ENCODE measurements around the gene ANGEL1. TPM values are rescaled to one million over a fixed set of nuclear protein-coding genes. Genes with fewer than 3 reads are reported as not detected.

ANGEL1 gene
- total RNA-seq, 2 experiments from 2014 or later: 17.6 to 33.7 TPM

GRCh38 chr14:76846331-76847047 is 33.8 kb upstream of the ANGEL1 start:
- DNase-seq (ENCODE audit: low spot score): peak; percentile 26
- peak overlapping the region; percentile 65 for H2AFZ ChIP-seq (ENCODE audit: low read length)
- no peak for TF ChIP-seq CTCF (conservative IDR thresholded peaks at IDR 0.05; ENCODE audit: low read length)
- TF ChIP-seq EZH2phosphoT487 (IDR thresholded peaks at IDR 0.05; ENCODE audit: borderline replicate concordance, low read depth, low read length): no peak
- no TSS peak for BruUV-seq (replicated peaks)
- no peaks in the 10 kb centered on the region for H4K20me1 ChIP-seq (ENCODE audit: insufficient read depth, low read length)
- intact Hi-C loops (cut with micrococcal nuclease; ENCODE audit: unreplicated experiment): no loop called here
- no peaks in the 10 kb centered on the region for H3K9me3 ChIP-seq (ENCODE audit: low read length)
- peaks cover 20% of the 10 kb centered on the region for H3K4me1 ChIP-seq (ENCODE audit: insufficient read depth, low read length, poor library complexity, severe bottlenecking)
- CTCF ChIA-PET (ENCODE audit: unreplicated experiment): no interaction called here
- H3K4me3 ChIP-seq (ENCODE audit: low read depth, low read length, poor library complexity, severe bottlenecking): no peak overlapping the region
- H3K27ac ChIP-seq (ENCODE audit: low read depth, low read length, poor library complexity, severe bottlenecking): no peak overlapping the region
- no peaks in the 10 kb centered on the region for H3K79me2 ChIP-seq (ENCODE audit: insufficient read depth, low read depth, low read length)
- no peaks in the 10 kb centered on the region for H3K36me3 ChIP-seq (ENCODE audit: insufficient read depth, low read length)
- H3K4me2 ChIP-seq (ENCODE audit: low read length): peak overlapping the region; percentile 54
- H3K9me2 ChIP-seq (ENCODE audit: insufficient read depth, low read length): no peaks in the 10 kb centered on the region
- POLR2A ChIA-PET: no interaction called here

GRCh38 chr14:76844223-76844622 is 31.5 kb upstream of the ANGEL1 start:
- DNase-seq (ENCODE audit: low spot score): no peak
- BruUV-seq (replicated peaks): no TSS peak
- Histone ChIP-seq H2AFZ (ENCODE audit: low read length) (no peak overlapping the region), H3K9me2 (ENCODE audit: insufficient read depth, low read length) (no peaks in the 10 kb centered on the region), H3K4me2 (ENCODE audit: low read length) (no peak overlapping the region), H3K4me3 (ENCODE audit: low read depth, low read length, poor library complexity, severe bottlenecking) (no peak overlapping the region), H3K79me2 (ENCODE audit: insufficient read depth, low read depth, low read length) (no peaks in the 10 kb centered on the region), H3K9me3 (ENCODE audit: low read length) (no peaks in the 10 kb centered on the region), H3K36me3 (ENCODE audit: insufficient read depth, low read length) (no peaks in the 10 kb centered on the region), H4K20me1 (ENCODE audit: insufficient read depth, low read length) (no peaks in the 10 kb centered on the region), H3K4me1 (ENCODE audit: insufficient read depth, low read length, poor library complexity, severe bottlenecking) (peaks cover 20% of the 10 kb centered on the region), H3K27ac (ENCODE audit: low read depth, low read length, poor library complexity, severe bottlenecking) (no peak overlapping the region)
- ChIA-PET CTCF (ENCODE audit: unreplicated experiment) (no interaction called here), POLR2A (no interaction called here)
- no peak for TF ChIP-seq EZH2phosphoT487 (IDR thresholded peaks at IDR 0.05; ENCODE audit: borderline replicate concordance, low read depth, low read length)
- no peak for TF ChIP-seq CTCF (conservative IDR thresholded peaks at IDR 0.05; ENCODE audit: low read length)
- intact Hi-C loops (cut with micrococcal nuclease; ENCODE audit: unreplicated experiment): no loop called here

- no peak overlapping the region for H3K4me2 ChIP-seq (ENCODE audit: low read length)
- no peaks in the 10 kb centered on the region for H3K9me2 ChIP-seq (ENCODE audit: insufficient read depth, low read length)
- H3K36me3 ChIP-seq (ENCODE audit: insufficient read depth, low read length): no peaks in the 10 kb centered on the region
- no peaks in the 10 kb centered on the region for H4K20me1 ChIP-seq (ENCODE audit: insufficient read depth, low read length)
- H2AFZ ChIP-seq (ENCODE audit: low read length): no peak overlapping the region
- no peak for DNase-seq (ENCODE audit: low spot score)
- H3K4me3 ChIP-seq (ENCODE audit: low read depth, low read length, poor library complexity, severe bottlenecking): no peak overlapping the region
- TF ChIP-seq CTCF (conservative IDR thresholded peaks at IDR 0.05; ENCODE audit: low read length): no peak
- no peak for TF ChIP-seq EZH2phosphoT487 (IDR thresholded peaks at IDR 0.05; ENCODE audit: borderline replicate concordance, low read depth, low read length)
- intact Hi-C loops (cut with micrococcal nuclease; ENCODE audit: unreplicated experiment): no loop called here
- ChIA-PET CTCF (ENCODE audit: unreplicated experiment) (no interaction called here), POLR2A (no interaction called here)
- no peaks in the 10 kb centered on the region for H3K9me3 ChIP-seq (ENCODE audit: low read length)
- peaks cover 20% of the 10 kb centered on the region for H3K4me1 ChIP-seq (ENCODE audit: insufficient read depth, low read length, poor library complexity, severe bottlenecking)
- no TSS peak for BruUV-seq (replicated peaks)
- H3K27ac ChIP-seq (ENCODE audit: low read depth, low read length, poor library complexity, severe bottlenecking): no peak overlapping the region
- no peaks in the 10 kb centered on the region for H3K79me2 ChIP-seq (ENCODE audit: insufficient read depth, low read depth, low read length)
These were observed 29.7 kb upstream of the ANGEL1 start for GRCh38 chr14:76842414-76842813.

All from OCI-LY7 (cell line).